NCI-H2171 treated with DMSO at 0.1 percent for 48 hours (cell line): Measurements from ENCODE around the gene FDX2.

Experiments used
- DNase-seq: peaks from one replicate; lab custom pipeline; 2025; lab: John Stamatoyannopoulos, UW

Gene FDX2

GRCh38 chr19:10299545-10300458 is 16.0 kb downstream of the FDX2 start:
- DNase-seq: peak; percentile 75

GRCh38 chr19:10295847-10296591 is 19.8 kb downstream of the FDX2 start:
- no peak for DNase-seq

DNA sequence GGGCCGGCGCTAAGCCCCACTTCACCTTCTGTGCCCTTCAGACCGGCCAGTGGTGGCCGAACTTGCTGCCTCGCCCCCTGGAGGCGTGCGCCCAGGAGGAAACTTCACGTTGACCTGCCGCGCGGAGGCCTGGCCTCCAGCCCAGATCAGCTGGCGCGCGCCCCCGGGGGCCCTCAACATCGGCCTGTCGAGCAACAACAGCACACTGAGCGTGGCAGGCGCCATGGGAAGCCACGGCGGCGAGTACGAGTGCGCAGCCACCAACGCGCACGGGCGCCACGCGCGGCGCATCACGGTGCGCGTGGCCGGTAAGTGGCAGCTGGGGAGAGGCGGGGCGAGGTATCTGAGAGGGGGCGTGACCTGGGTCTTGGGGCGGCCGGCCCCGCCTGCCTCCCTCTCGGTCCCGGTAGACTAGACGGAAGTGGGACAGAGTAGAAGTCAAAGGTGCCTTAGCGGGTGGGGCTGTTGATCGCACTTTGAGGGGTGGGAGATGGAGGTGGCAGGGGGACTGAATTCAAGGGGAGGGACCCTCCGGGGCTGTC is 20.4 kb downstream of the FDX2 start:
- DNase-seq: no peak

- DNase-seq: no peak
Observed at GRCh38 chr19:10294368-10294697, 21.5 kb downstream of the FDX2 start.

DNA sequence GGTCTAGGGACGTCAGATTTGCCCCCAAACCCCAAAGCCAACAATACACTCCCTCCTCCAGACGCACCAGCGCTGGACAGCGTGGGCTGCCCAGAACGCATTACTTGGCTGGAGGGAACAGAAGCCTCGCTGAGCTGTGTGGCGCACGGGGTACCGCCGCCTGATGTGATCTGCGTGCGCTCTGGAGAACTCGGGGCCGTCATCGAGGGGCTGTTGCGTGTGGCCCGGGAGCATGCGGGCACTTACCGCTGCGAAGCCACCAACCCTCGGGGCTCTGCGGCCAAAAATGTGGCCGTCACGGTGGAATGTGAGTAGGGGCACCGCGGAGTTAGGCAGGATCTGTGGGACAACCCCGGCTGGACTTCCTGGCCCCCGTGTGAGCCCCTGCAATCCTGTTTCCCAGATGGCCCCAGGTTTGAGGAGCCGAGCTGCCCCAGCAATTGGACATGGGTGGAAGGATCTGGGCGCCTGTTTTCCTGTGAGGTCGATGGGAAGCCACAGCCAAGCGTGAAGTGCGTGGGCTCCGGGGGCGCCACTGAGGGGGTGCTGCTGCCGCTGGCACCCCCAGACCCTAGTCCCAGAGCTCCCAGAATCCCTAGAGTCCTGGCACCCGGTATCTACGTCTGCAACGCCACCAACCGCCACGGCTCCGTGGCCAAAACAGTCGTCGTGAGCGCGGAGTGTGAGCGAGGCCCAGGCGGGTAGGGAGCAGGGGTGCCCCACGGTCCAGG is 22.0 kb downstream of the FDX2 start:
- no peak for DNase-seq

DNA sequence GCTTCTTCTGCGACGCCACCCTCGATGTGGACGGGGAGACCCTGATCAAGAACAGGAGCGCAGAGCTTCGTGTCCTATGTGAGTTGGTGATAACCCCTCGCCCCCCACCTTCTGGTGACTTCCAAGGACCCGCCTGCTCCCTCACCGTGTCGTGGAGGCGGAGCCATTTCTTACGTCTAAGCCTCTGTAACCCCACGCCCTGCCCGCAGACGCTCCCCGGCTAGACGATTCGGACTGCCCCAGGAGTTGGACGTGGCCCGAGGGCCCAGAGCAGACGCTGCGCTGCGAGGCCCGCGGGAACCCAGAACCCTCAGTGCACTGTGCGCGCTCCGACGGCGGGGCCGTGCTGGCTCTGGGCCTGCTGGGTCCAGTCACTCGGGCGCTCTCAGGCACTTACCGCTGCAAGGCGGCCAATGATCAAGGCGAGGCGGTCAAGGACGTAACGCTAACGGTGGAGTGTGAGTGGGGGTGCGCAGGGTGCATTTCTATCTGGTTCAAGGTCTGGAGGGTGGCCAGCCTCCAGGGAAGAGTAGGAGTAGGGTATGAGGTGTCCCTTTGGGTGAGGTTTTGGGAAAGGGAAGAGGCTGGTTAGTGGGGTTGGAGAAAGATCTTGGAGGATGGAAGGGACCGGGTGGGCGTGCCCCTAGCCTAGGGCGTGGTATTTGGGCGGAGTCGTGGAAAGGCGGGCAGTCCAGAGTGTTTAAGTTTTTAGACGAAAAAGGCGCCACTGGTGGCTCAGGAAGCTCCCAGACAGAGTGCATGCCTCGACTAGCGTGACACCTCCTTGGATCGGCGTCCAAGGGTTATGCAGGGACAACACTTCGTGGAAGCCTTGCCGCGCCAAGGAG is 22.8 kb downstream of the FDX2 start:
- DNase-seq: no peak

GRCh38 chr19:10292206-10292788 is 23.5 kb downstream of the FDX2 start:
- no peak for DNase-seq

- DNase-seq: no peak
Observed at GRCh38 chr19:10291554-10292205, 24.1 kb downstream of the FDX2 start.

DNA sequence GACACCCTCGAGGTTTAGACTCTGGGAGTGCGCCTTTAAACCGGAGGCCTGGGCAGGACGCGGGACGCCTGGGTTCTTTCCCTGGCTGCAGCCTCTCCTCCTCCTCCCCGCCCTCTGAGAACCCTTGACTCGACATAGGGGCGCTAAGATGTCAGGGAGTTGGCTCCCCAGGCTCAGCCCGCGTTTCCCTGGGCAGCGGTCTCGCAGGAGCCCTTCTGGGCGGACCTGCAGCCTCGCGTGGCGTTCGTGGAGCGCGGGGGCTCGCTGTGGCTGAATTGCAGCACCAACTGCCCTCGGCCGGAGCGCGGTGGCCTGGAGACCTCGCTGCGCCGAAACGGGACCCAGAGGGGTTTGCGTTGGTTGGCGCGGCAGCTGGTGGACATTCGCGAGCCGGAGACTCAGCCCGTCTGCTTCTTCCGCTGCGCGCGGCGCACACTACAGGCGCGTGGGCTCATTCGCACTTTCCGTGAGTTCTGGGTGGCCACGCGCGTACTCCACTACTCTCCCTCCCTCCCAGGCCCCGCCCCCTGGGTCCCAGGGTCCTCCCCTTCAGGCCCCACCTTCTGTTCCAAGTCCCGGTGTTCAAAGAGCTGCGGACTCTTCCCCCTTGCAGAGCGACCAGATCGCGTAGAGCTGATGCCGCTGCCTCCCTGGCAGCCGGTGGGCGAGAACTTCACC is 24.8 kb downstream of the FDX2 start:
- DNase-seq: peak; percentile 33

- peak; percentile 26 for DNase-seq
Observed at GRCh38 chr19:10290357-10290875, 25.4 kb downstream of the FDX2 start.

- DNase-seq: no peak
Observed at GRCh38 chr19:10289836-10290356, 25.9 kb downstream of the FDX2 start, which contains the start of gene ICAM5. Gene ICAM5, plus strand, starts transcription at chr19:10289952. Its CDS starts 92 bp downstream, at chr19:10290044.

DNA sequence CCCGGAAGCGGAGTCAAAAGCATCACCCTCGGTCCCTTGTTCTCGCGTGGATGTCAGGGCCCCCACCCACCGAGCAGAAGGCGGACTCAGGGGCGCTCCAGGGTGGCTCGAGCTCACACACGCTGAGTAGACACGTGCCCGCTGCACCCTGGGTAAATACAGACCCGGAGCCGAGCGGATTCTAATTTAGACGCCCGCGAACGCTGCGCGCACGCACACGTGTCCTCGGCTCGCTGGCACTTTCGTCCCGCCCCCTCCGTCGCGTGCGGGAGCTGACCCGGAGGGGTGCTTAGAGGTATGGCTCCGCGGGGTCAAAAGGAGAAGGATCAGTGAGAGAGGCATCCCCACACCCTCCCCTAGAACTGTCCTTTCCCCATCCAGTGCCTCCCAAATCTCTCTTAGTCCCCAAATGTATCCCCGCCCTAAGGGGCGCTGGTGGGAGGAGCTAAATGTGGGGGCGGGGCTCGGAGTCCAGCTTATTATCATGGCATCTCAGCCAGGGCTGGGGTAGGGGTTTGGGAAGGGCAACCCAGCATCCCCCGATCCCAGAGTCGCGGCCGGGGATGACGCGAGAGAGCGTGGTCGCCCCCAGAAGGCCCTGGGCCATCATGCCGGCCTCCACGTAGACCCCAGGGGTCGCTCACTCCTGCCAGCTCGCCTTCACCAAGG is 26.5 kb downstream of the FDX2 start:
- peak; percentile 84 for DNase-seq

GRCh38 chr19:10288662-10289166 is 27.1 kb downstream of the FDX2 start:
- DNase-seq: peak; percentile 33

- peak; percentile 74 for DNase-seq
Observed at GRCh38 chr19:10286803-10287737, 28.7 kb downstream of the FDX2 start, which contains the start of gene ICAM4. Gene ICAM4, plus strand, starts transcription at chr19:10286955. Its CDS starts 58 bp downstream, at chr19:10287013.

GRCh38 chr19:10285393-10285792 is 30.4 kb downstream of the FDX2 start:
- no peak for DNase-seq

DNA sequence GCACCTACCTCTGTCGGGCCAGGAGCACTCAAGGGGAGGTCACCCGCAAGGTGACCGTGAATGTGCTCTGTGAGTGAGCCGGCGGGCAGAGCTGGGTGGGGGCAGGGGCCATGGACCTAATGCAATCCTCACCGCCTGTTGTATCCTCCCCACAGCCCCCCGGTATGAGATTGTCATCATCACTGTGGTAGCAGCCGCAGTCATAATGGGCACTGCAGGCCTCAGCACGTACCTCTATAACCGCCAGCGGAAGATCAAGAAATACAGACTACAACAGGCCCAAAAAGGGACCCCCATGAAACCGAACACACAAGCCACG is 30.9 kb downstream of the FDX2 start:
- no peak for DNase-seq
